Naive thymus-derived CD4-positive, alpha-beta T cell (primary cell): ENCODE measurements around the gene HOXB8. TPM values are rescaled to one million over a fixed set of nuclear protein-coding genes. Genes with fewer than 3 reads are reported as not detected.
A peak's percentile ranks its signal among the peaks of the same experiment; 100 is the strongest.

ENCODE experiments used
- ATAC-seq: fragments of 150-1000 bp; cut with Tn5 transposase; 2 replicates; pipeline ENCODE4 v1.10.0; 2021; ENCODE audit warnings: mild to moderate bottlenecking, moderate library complexity
- CTCF ChIA-PET: fragments of 350-600 bp; sonication (Branson Sonifier 250); formaldehyde crosslinking; loops from one replicate; lab custom pipeline; 2021; ENCODE audit warnings: antibody characterized with exemption; lab: Charles Lee
- POLR2A ChIA-PET: fragments of 350-600 bp; sonication (Branson Sonifier 250); formaldehyde crosslinking; loops from one replicate; lab custom pipeline; 2021; ENCODE audit warnings: antibody characterized with exemption, inconsistent platforms; lab: Charles Lee
- DNase-seq, 9 donors: peaks; one replicate each; pipeline versions ENCODE4 v3.0.0 to v3.0.0-alpha.2; 2020 to 2022; ENCODE audit warnings: mixed read lengths in 1 of 9
- H3K27ac ChIP-seq: one replicate; pipeline ENCODE4 v1.7.0; 2013; ENCODE audit warnings: mild to moderate bottlenecking, low read depth, low read length, moderate library complexity
- H3K27me3 ChIP-seq, 2 donors: one replicate each; pipeline ENCODE4 v1.7.0; 2013; ENCODE audit warnings: low read length in 2 of 2, mild to moderate bottlenecking in 2 of 2, moderate library complexity in 2 of 2; ENCODE audit not compliant: control insufficient read depth in 2 of 2, insufficient read depth in 2 of 2
- H3K36me3 ChIP-seq, 3 experiments: 1 replicate in 2 of 3; 2 replicates in 1 of 3; pipeline ENCODE4 v1.7.0; 2013; ENCODE audit warnings: low read length in 3 of 3, mild to moderate bottlenecking in 3 of 3, moderate library complexity in 1 of 3; ENCODE audit not compliant: insufficient read depth in 3 of 3, control insufficient read depth in 2 of 3
- H3K4me1 ChIP-seq, 2 donors: one replicate each; pipeline ENCODE4 v1.7.0; 2013; ENCODE audit warnings: low read length in 2 of 2, mild to moderate bottlenecking in 2 of 2, moderate library complexity in 1 of 2; ENCODE audit not compliant: control insufficient read depth in 2 of 2, insufficient read depth in 2 of 2
- H3K4me3 ChIP-seq: 2 replicates; pipeline ENCODE4 v1.7.0; 2013; ENCODE audit warnings: mild to moderate bottlenecking, low read length
- H3K9me3 ChIP-seq, 3 experiments: 1 replicate in 2 of 3; 2 replicates in 1 of 3; pipeline ENCODE4 v1.7.0; 2013; ENCODE audit warnings: low read length in 3 of 3; ENCODE audit not compliant: control insufficient read depth in 2 of 3
- H3K27ac Mint-ChIP-seq, 9 donors: one replicate each; pipeline ENCODE4 v1.8.0; 2020 to 2022; ENCODE audit warnings: mixed read lengths in 9 of 9, mild to moderate bottlenecking in 8 of 9, moderate library complexity in 5 of 9, inconsistent platforms in 2 of 9
- H3K27me3 Mint-ChIP-seq, 5 donors: one replicate each; pipeline ENCODE4 v1.8.0; 2021 to 2022; ENCODE audit warnings: mixed read lengths in 5 of 5, mild to moderate bottlenecking in 1 of 5
- H3K36me3 Mint-ChIP-seq, 5 donors: one replicate each; pipeline ENCODE4 v1.8.0; 2020 to 2022; ENCODE audit warnings: mixed read lengths in 5 of 5, mild to moderate bottlenecking in 3 of 5, inconsistent platforms in 1 of 5
- H3K4me1 Mint-ChIP-seq, 7 donors: one replicate each; pipeline ENCODE4 v1.8.0; 2020 to 2022; ENCODE audit warnings: mixed read lengths in 7 of 7, mild to moderate bottlenecking in 3 of 7, inconsistent platforms in 1 of 7
- H3K4me3 Mint-ChIP-seq, 10 donors: one replicate each; pipeline ENCODE4 v1.8.0; 2020 to 2022; ENCODE audit warnings: mild to moderate bottlenecking in 10 of 10, mixed read lengths in 10 of 10, moderate library complexity in 6 of 10, inconsistent platforms in 2 of 10
- H3K9me3 Mint-ChIP-seq, 11 donors: one replicate each; pipeline ENCODE4 v1.8.0; 2020 to 2022; ENCODE audit warnings: mixed read lengths in 11 of 11, mild to moderate bottlenecking in 4 of 11, inconsistent platforms in 1 of 11, moderate library complexity in 1 of 11
- intact Hi-C, 2 donors: fragments of 100-400 bp; cut with micrococcal nuclease; formaldehyde crosslinking; loops; one replicate each; pipeline ENCODE4 v1.15.1; 2023
- polyA plus RNA-seq, 2 donors: library from polyadenylated mRNA; unstranded; fragments of 300-500 nt; fragmentation: Illumina TruSeq; gene quantifications; one replicate each; pipeline ENCODE4 v1.2.3, GENCODE V29; 2021
- total RNA-seq, 6 experiments: library from RNA in 5 of 6; stranded (reverse) in 5 of 6; gene quantifications; 1 replicate in 5 of 6; 2 replicates in 1 of 6; pipeline ENCODE4 v1.2.3 and lab custom pipeline; 2021 to 2026

Gene HOXB8
- total and polyA plus RNA-seq, 7 experiments from 2014 or later: not detected

- Histone ChIP-seq H3K36me3 (no peaks in the 10 kb centered on the region), H3K4me3 (peak overlapping the region; percentile 32), H3K9me3 (no peaks in the 10 kb centered on the region), H3K4me1 (peaks cover 28 to 42% of the 10 kb centered on the region in 2 donors), H3K27me3 (peaks cover 28 to 59% of the 10 kb centered on the region in 2 donors), H3K27ac (no peak overlapping the region)
- Mint-ChIP-seq H3K9me3 (peaks cover 0 to 1% (median 0%) of the 10 kb centered on the region in 11 donors), H3K4me3 (peak overlapping the region; percentile 58 to 95 (median 77)), H3K27ac (peak overlapping the region in 2 of 9 donors; percentile 73 to 82), H3K36me3 (peaks cover 0 to 1% (median 0%) of the 10 kb centered on the region in 5 donors), H3K4me1 (peaks cover 38 to 58% (median 49%) of the 10 kb centered on the region in 7 donors), H3K27me3 (peaks cover 75 to 87% (median 81%) of the 10 kb centered on the region in 5 donors)
- ChIA-PET POLR2A (interaction anchor here (1.0 kb wide), 1 partner anchor 19 kb away, joined by 3 read pairs; the partner anchor contains the start of gene HOXB5), CTCF (interaction anchor here (0.9 to 1.2 kb wide), 3 partner anchors 9 to 19 kb away, joined by 3 to 5 read pairs (median 4); partner anchors contain the start of gene HOXB5)
- ATAC-seq: peak; percentile 24
- DNase-seq: no peak
- intact Hi-C loops: loop anchor here (2.0 to 10.0 kb wide), 6 partner anchors 115 to 1352 kb away; partner anchors contain the start of genes DLX4 (in 1 of the 2), HOXB13 (in 1 of the 2), IGF2BP1 (in 1 of the 2) and PNPO (in 1 of the 2)
Observed at GRCh38 chr17:48612456-48612853, 2.6 kb downstream of the HOXB8 start.

- peaks cover 28 to 42% of the 10 kb centered on the region in 2 donors for H3K4me1 ChIP-seq
- Mint-ChIP-seq H3K27ac (peak overlapping the region in 4 of 9 donors; percentile 26 to 77 (median 66)), H3K9me3 (peaks cover 0 to 1% (median 0%) of the 10 kb centered on the region in 11 donors), H3K4me3 (peak overlapping the region; percentile 74 to 97 (median 90)), H3K36me3 (peaks cover 0 to 1% (median 0%) of the 10 kb centered on the region in 5 donors), H3K4me1 (peaks cover 32 to 52% (median 44%) of the 10 kb centered on the region in 7 donors), H3K27me3 (peaks cover 74 to 87% (median 77%) of the 10 kb centered on the region in 5 donors)
- no peak for ATAC-seq
- H3K27me3 ChIP-seq: peaks cover 22 to 56% of the 10 kb centered on the region in 2 donors
- CTCF ChIA-PET: interaction anchor here (1.1 kb wide), 1 partner anchor 10 kb away, joined by 4 read pairs; no protein-coding TSS in a partner anchor
- no peak overlapping the region for H3K27ac ChIP-seq
- H3K4me3 ChIP-seq: peak overlapping the region; percentile 27
- no peaks in the 10 kb centered on the region for H3K9me3 ChIP-seq
- no peaks in the 10 kb centered on the region for H3K36me3 ChIP-seq
- POLR2A ChIA-PET: interaction anchor here (1.0 kb wide), 1 partner anchor 18 kb away, joined by 3 read pairs; the partner anchor contains the start of gene HOXB5
- DNase-seq: no peak
- intact Hi-C loops: loop anchor here (2.0 to 10.0 kb wide), 6 partner anchors 115 to 1353 kb away; partner anchors contain the start of genes DLX4 (in 1 of the 2), HOXB13 (in 1 of the 2), IGF2BP1 (in 1 of the 2) and PNPO (in 1 of the 2)
Observed at GRCh38 chr17:48611681-48612455, 3.2 kb downstream of the HOXB8 start.

DNA sequence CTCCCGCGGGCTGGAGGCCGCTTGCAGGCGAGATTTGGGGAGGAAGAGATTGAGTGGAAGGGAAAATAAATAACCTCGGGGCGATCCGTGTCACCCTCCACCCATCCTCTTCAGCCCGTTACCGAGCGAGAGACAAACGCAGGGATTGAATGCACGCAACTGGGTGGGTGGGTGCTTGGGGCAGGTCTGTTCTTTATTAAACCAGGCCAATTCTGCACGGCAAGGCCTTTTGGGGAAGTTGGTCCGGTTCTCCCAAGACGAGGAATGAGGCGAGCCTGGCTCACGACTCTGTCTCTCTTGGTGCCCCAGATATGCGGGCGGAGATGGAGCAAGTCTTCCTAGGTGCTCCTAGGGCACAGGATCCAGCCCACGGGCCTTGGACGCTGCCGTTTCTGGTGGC, 3.9 kb downstream of the HOXB8 start:
- Mint-ChIP-seq H3K27me3 (peaks cover 76 to 87% (median 79%) of the 10 kb centered on the region in 5 donors), H3K36me3 (peaks cover 0 to 1% (median 0%) of the 10 kb centered on the region in 5 donors), H3K27ac (peak overlapping the region in 6 of 9 donors; percentile 26 to 77 (median 68)), H3K4me3 (peak overlapping the region; percentile 74 to 97 (median 90)), H3K9me3 (peaks cover 0 to 1% (median 0%) of the 10 kb centered on the region in 11 donors), H3K4me1 (peaks cover 30 to 49% (median 44%) of the 10 kb centered on the region in 7 donors)
- no peak overlapping the region for H3K27ac ChIP-seq
- ATAC-seq: no peak
- ChIA-PET POLR2A (no interaction called here), CTCF (no interaction called here)
- DNase-seq: no peak
- intact Hi-C loops: loop anchor here (5.0 to 10.0 kb wide), 5 partner anchors 116 to 1354 kb away; partner anchors contain the start of genes DLX4 (in 1 of the 2), HOXB13 (in 1 of the 2), IGF2BP1 (in 1 of the 2) and PNPO (in 1 of the 2)
- no peaks in the 10 kb centered on the region for H3K36me3 ChIP-seq
- H3K9me3 ChIP-seq: no peaks in the 10 kb centered on the region
- peaks cover 28 to 42% of the 10 kb centered on the region in 2 donors for H3K4me1 ChIP-seq
- peaks cover 17 to 50% of the 10 kb centered on the region in 2 donors for H3K27me3 ChIP-seq
- peak overlapping the region; percentile 81 for H3K4me3 ChIP-seq

GRCh38 chr17:48610282-48611211, 4.5 kb downstream of the HOXB8 start, which contains the start of gene HOXB7:
Gene HOXB7, minus strand, starts transcription at chr17:48611017. Its CDS starts 99 bp downstream, at chr17:48610918.
- ATAC-seq: peak; percentile 36
- peak in 3 of 9 donors; percentile 21 to 73 (median 32) for DNase-seq
- H3K27me3 ChIP-seq: peaks cover 11 to 46% of the 10 kb centered on the region in 2 donors
- ChIA-PET POLR2A (no interaction called here), CTCF (interaction anchor here (1.7 kb wide), 1 partner anchor 9 kb away, joined by 7 read pairs; no protein-coding TSS in a partner anchor)
- intact Hi-C loops: loop anchor here (5.0 to 10.0 kb wide), 5 partner anchors 117 to 1354 kb away; partner anchors contain the start of genes DLX4 (in 1 of the 2), HOXB13 (in 1 of the 2), IGF2BP1 (in 1 of the 2) and PNPO (in 1 of the 2)
- peaks cover 73 to 83% (median 77%) of the 10 kb centered on the region in 5 donors for H3K27me3 Mint-ChIP-seq
- H3K36me3 ChIP-seq: no peaks in the 10 kb centered on the region
- H3K9me3 ChIP-seq: no peaks in the 10 kb centered on the region
- H3K27ac ChIP-seq: no peak within 1 kb of the TSS
- peak within 1 kb of the TSS; percentile 74 to 97 (median 90) for H3K4me3 Mint-ChIP-seq
- peaks cover 28 to 42% of the 10 kb centered on the region in 2 donors for H3K4me1 ChIP-seq
- H3K36me3 Mint-ChIP-seq: peaks cover 0 to 1% (median 0%) of the 10 kb centered on the region in 5 donors
- peak within 1 kb of the TSS; percentile 81 for H3K4me3 ChIP-seq
- peak within 1 kb of the TSS in 6 of 9 donors; percentile 26 to 77 (median 70) for H3K27ac Mint-ChIP-seq
- H3K9me3 Mint-ChIP-seq: peaks cover 0 to 1% (median 0%) of the 10 kb centered on the region in 11 donors
- H3K4me1 Mint-ChIP-seq: peaks cover 30 to 49% (median 44%) of the 10 kb centered on the region in 7 donors

DNA sequence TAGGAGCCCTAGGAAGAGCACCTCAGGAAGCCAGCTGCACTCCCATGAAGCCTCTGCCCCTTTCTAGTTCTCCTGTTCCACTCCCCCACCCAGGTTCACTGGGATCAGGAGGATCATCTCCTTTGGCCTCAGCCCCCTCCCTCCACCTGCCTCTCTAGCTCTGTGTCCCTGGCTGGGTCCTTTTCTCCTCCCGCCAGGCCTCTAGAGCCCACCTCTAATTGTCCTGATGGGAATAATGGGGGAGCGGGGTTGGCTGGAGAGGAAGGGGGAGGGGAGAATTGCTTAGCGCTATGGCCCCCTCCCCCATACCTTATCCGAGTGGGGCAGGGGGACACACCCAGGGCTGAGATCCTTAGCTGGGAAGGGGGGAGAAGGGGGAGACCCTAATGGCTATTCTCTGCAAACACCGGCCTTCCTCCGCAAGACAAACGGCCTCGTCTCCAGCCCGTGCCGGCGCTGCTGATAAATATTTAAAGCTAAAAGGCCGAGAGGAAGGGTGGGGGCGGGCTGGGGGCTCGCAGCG, 5.3 kb downstream of the HOXB8 start:
- Histone ChIP-seq H3K4me3 (peak overlapping the region; percentile 81), H3K27me3 (peaks cover 3 to 44% of the 10 kb centered on the region in 2 donors), H3K27ac (no peak overlapping the region), H3K9me3 (no peaks in the 10 kb centered on the region), H3K36me3 (no peaks in the 10 kb centered on the region), H3K4me1 (peaks cover 25 to 42% of the 10 kb centered on the region in 2 donors)
- Mint-ChIP-seq H3K4me3 (peak overlapping the region; percentile 74 to 97 (median 90)), H3K9me3 (peaks cover 0 to 1% (median 0%) of the 10 kb centered on the region in 11 donors), H3K4me1 (peaks cover 31 to 42% (median 39%) of the 10 kb centered on the region in 7 donors), H3K36me3 (peaks cover 0 to 1% (median 0%) of the 10 kb centered on the region in 5 donors), H3K27ac (no peak overlapping the region), H3K27me3 (peaks cover 71 to 83% (median 75%) of the 10 kb centered on the region in 5 donors)
- ChIA-PET POLR2A (no interaction called here), CTCF (interaction anchor here (0.9 to 1.7 kb wide), 2 partner anchors 9 kb away, joined by 4 to 7 read pairs; no protein-coding TSS in a partner anchor)
- intact Hi-C loops: loop anchor here (5.0 to 10.0 kb wide), 5 partner anchors 117 to 1355 kb away; partner anchors contain the start of genes DLX4 (in 1 of the 2), HOXB13 (in 1 of the 2), IGF2BP1 (in 1 of the 2) and PNPO (in 1 of the 2)
- DNase-seq: no peak
- ATAC-seq: no peak
